Cardiac muscle cell (in vitro differentiated cells and primary cell): ENCODE data around the gene PGGHG. TPM values are rescaled to one million over a fixed set of nuclear protein-coding genes. Genes with fewer than 3 reads are reported as not detected.

Experiments
- DNase-seq, 2 donors: peaks; one replicate each; pipeline versions ENCODE4 v3.0.0 to v3.0.0-alpha.2; 2010 to 2017; ENCODE audit warnings: low read depth in 1 of 2, low spot score in 1 of 2
- H3K27ac ChIP-seq: fragments of 200-600 bp; sonication (generic); 2 replicates; pipeline ENCODE4 v1.5.1; 2016
- H3K27me3 ChIP-seq: fragments of 200-600 bp; sonication (generic); 2 replicates; pipeline ENCODE4 v1.6.0; 2016; ENCODE audit warnings: control low read depth
- H3K36me3 ChIP-seq: fragments of 200-600 bp; sonication (generic); 2 replicates; pipeline ENCODE4 v1.5.1; 2016; ENCODE audit warnings: control low read depth
- H3K4me1 ChIP-seq: fragments of 200-600 bp; sonication (generic); 2 replicates; pipeline ENCODE4 v1.8.1; 2017; ENCODE audit warnings: low read depth, mild to moderate bottlenecking, mixed run types
- H3K4me3 ChIP-seq: fragments of 200-600 bp; sonication (generic); 2 replicates; pipeline ENCODE4 v1.5.1; 2016; ENCODE audit warnings: mild to moderate bottlenecking
- H3K9me3 ChIP-seq: fragments of 200-600 bp; sonication (generic); 2 replicates; pipeline ENCODE4 v1.5.1; 2017; ENCODE audit warnings: low read depth, mild to moderate bottlenecking, control low read depth
- CTCF ChIP-seq: IDR thresholded peaks from 2 replicates; pipeline ENCODE4 v1.5.1; 2012; ENCODE audit warnings: low read depth, mild to moderate bottlenecking, low read length
- polyA plus RNA-seq: library from polyadenylated mRNA; unstranded; fragments of >200 nt; fragmentation: Nextera tagmentation; extraction: Ambion mirVana; gene quantifications from 2 replicates; pipeline ENCODE4 v1.2.1, GENCODE V29; 2016
- total RNA-seq: library from RNA; depleted of rRNA; stranded (reverse); fragments of >200 nt; gene quantifications from 2 replicates; pipeline ENCODE4 v1.2.3, GENCODE V29; 2016

The PGGHG gene
- total and polyA plus RNA-seq, 2 experiments from 2014 or later, result 33.1 to 88.7 TPM

GRCh38 chr11:293271-293851 lies 4.4 kb downstream of the PGGHG start:
- TF ChIP-seq CTCF, result no peak
- DNase-seq, result no peak
- peaks cover 2% of the 10 kb centered on the region for H3K27me3 ChIP-seq

GRCh38 chr11:293852-294661 lies 5.1 kb downstream of the PGGHG start:
- Histone ChIP-seq H3K4me1 (no peaks in the 10 kb centered on the region), H3K36me3 (no peaks in the 10 kb centered on the region), H3K27me3 (no peaks in the 10 kb centered on the region), H3K9me3 (no peaks in the 10 kb centered on the region), H3K27ac (no peak overlapping the region), H3K4me3 (no peak overlapping the region)
- DNase-seq, result no peak
- TF ChIP-seq CTCF, result no peak

More at GRCh38 chr11:293271-293851, 4.4 kb downstream of the PGGHG start:
- Histone ChIP-seq H3K27ac (no peak overlapping the region), H3K36me3 (no peaks in the 10 kb centered on the region), H3K9me3 (no peaks in the 10 kb centered on the region), H3K4me1 (no peaks in the 10 kb centered on the region), H3K4me3 (no peak overlapping the region)

- peak overlapping the region; percentile 23 for H3K27ac ChIP-seq
- H3K4me1 ChIP-seq, result no peaks in the 10 kb centered on the region
- DNase-seq, result no peak
- no peaks in the 10 kb centered on the region for H3K36me3 ChIP-seq
- no peak overlapping the region for H3K4me3 ChIP-seq
- no peak for TF ChIP-seq CTCF
- no peaks in the 10 kb centered on the region for H3K9me3 ChIP-seq
- no peaks in the 10 kb centered on the region for H3K27me3 ChIP-seq
Observed at GRCh38 chr11:294780-295179, 5.9 kb downstream of the PGGHG start.

DNA sequence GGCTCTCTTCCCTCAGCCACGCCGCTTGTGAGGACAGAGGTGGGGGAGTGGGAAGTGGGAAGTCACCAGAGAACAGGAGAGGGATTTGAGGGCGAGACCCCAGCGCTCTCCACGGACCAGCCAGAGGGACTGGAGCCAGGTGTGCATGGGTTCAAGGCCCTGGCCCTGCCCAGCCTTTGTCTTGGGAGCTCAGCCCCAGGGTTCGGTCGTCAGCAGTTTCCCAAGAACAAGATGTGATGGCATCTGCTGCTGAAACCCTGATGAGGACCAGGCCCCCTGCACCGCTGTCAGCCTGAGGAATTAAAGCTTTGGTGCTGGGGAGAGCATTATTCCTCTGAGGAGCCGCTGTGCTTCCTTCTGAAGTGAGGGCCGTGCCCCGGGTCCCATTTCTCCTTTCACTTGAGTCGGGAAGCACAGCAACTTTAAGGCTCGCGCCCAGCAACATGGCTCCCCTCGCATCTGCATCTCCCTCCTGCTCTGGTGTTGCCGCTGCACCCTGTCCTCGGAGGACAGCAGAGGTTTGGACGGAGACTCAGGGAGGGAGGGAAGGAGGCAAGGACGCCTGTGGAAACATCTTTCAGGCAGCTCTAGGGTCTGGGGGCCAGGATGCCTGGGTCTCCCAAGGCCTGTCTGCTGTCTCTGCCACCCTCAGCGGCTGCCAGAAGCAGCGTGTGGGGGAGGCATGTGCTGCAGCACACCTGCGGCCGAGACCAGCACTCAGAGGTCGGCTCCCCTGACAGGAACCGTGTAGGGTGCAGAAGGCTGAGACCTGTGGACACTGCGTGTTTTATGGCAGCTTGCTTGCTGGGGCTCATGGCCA lies 6.6 kb downstream of the PGGHG start:
- Histone ChIP-seq H3K9me3 (no peaks in the 10 kb centered on the region), H3K4me1 (no peaks in the 10 kb centered on the region), H3K4me3 (no peak overlapping the region), H3K27me3 (no peaks in the 10 kb centered on the region), H3K27ac (peak overlapping the region; percentile 43), H3K36me3 (no peaks in the 10 kb centered on the region)
- no peak for DNase-seq
- TF ChIP-seq CTCF, result no peak

GRCh38 chr11:296171-297050 lies 7.5 kb downstream of the PGGHG start:
- TF ChIP-seq CTCF, result no peak
- H3K4me1 ChIP-seq, result no peaks in the 10 kb centered on the region
- H3K36me3 ChIP-seq, result no peaks in the 10 kb centered on the region
- DNase-seq, result no peak
- no peak overlapping the region for H3K4me3 ChIP-seq
- H3K9me3 ChIP-seq, result no peaks in the 10 kb centered on the region
- H3K27me3 ChIP-seq, result no peaks in the 10 kb centered on the region
- H3K27ac ChIP-seq, result peak overlapping the region; percentile 43
